ENCODE measurements around the gene ANKS1B. TPM values are rescaled to one million over a fixed set of nuclear protein-coding genes. Genes with fewer than 3 reads are reported as not detected.

The ANKS1B gene
- total RNA-seq, 1 experiment from 2014 or later: 9.7 TPM

DNA sequence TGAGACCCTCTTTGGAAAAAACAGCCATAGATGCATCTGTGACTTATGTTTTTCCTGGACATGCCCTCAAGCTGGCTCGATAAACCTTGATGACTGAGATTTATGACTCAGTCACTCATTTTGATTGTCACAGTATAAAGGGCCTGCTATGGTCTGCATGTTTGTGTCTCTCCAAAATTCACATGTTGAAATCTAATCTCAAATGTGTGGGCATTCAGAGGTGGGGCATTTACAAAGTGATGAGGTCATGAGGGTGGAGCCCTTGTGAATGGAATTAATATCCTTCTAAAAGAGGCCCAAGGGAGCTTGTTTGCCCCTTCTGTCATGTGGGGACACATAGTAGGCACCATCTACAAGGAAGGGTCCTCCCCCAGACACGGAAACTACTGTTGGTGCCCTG is 966.8 kb downstream of the ANKS1B start:
- ATAC-seq (no peak), DNase-seq (ENCODE audit: low read depth, low spot score) (no peak)
- intact Hi-C loops (cut with micrococcal nuclease; ENCODE audit: unreplicated experiment) (no loop called here), in situ Hi-C loops (cut with HindIII; ENCODE audit: low pct_unique_long_range_greater_than_20kb, low sequenced_read_pairs) (no loop called here)
- H3K36me3 ChIP-seq (ENCODE audit: control insufficient read depth, insufficient read depth, low read length): no peaks in the 10 kb centered on the region
- CTCF ChIA-PET: no interaction called here
- no peak overlapping the region for H3K27ac ChIP-seq (ENCODE audit: low read length)
- no peak overlapping the region for H3K4me3 ChIP-seq (ENCODE audit: low read depth in 2 of 2, low read length in 2 of 2)
- no peaks in the 10 kb centered on the region for H3K4me1 ChIP-seq (ENCODE audit: control insufficient read depth, insufficient read depth, low read length)
- H3K9me3 ChIP-seq (ENCODE audit: control insufficient read depth, insufficient read depth, low read depth, low read length): no peaks in the 10 kb centered on the region
- BruUV-seq (replicated peaks): no TSS peak
- POLR2A ChIA-PET: no interaction called here
- H3K27me3 ChIP-seq (ENCODE audit: control insufficient read depth, insufficient read depth, low read length): no peaks in the 10 kb centered on the region
- TF ChIP-seq SIN3A (IDR thresholded peaks at IDR 0.05; ENCODE audit: borderline replicate concordance, insufficient read depth, low read depth, low read length) (no peak), POLR2AphosphoS5 (IDR thresholded peaks at IDR 0.05; ENCODE audit: low read depth, low read length) (no peak), REST (IDR thresholded peaks at IDR 0.05; ENCODE audit: insufficient read depth in 1 of 2, low read depth in 2 of 2, low read length in 1 of 2) (no peak), TCF7L2 (IDR thresholded peaks at IDR 0.05; ENCODE audit: low read depth, low read length) (no peak)
- TF ChIP-seq, protein P1, sequence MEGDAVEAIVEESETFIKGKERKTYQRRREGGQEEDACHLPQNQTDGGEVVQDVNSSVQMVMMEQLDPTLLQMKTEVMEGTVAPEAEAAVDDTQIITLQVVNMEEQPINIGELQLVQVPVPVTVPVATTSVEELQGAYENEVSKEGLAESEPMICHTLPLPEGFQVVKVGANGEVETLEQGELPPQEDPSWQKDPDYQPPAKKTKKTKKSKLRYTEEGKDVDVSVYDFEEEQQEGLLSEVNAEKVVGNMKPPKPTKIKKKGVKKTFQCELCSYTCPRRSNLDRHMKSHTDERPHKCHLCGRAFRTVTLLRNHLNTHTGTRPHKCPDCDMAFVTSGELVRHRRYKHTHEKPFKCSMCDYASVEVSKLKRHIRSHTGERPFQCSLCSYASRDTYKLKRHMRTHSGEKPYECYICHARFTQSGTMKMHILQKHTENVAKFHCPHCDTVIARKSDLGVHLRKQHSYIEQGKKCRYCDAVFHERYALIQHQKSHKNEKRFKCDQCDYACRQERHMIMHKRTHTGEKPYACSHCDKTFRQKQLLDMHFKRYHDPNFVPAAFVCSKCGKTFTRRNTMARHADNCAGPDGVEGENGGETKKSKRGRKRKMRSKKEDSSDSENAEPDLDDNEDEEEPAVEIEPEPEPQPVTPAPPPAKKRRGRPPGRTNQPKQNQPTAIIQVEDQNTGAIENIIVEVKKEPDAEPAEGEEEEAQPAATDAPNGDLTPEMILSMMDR (IDR thresholded peaks at IDR 0.05): no peak

GRCh38 chr12:99009654-99010296 is 975.0 kb downstream of the ANKS1B start:
- ATAC-seq (no peak), DNase-seq (ENCODE audit: low read depth, low spot score) (no peak)
- H3K4me1 ChIP-seq (ENCODE audit: control insufficient read depth, insufficient read depth, low read length): no peaks in the 10 kb centered on the region
- H3K9me3 ChIP-seq (ENCODE audit: control insufficient read depth, insufficient read depth, low read depth, low read length): no peaks in the 10 kb centered on the region
- ChIA-PET CTCF (no interaction called here), POLR2A (no interaction called here)
- H3K27ac ChIP-seq (ENCODE audit: low read length): no peak overlapping the region
- no TSS peak for BruUV-seq (replicated peaks)
- H3K4me3 ChIP-seq (ENCODE audit: low read depth in 2 of 2, low read length in 2 of 2): no peak overlapping the region
- intact Hi-C loops (cut with micrococcal nuclease; ENCODE audit: unreplicated experiment) (no loop called here), in situ Hi-C loops (cut with HindIII; ENCODE audit: low pct_unique_long_range_greater_than_20kb, low sequenced_read_pairs) (no loop called here)
- no peak for TF ChIP-seq SIN3A (IDR thresholded peaks at IDR 0.05; ENCODE audit: borderline replicate concordance, insufficient read depth, low read depth, low read length)
- TF ChIP-seq, protein P1 (IDR thresholded peaks at IDR 0.05): no peak
- TF ChIP-seq POLR2AphosphoS5 (IDR thresholded peaks at IDR 0.05; ENCODE audit: low read depth, low read length): no peak
- TF ChIP-seq REST (IDR thresholded peaks at IDR 0.05; ENCODE audit: insufficient read depth in 1 of 2, low read depth in 2 of 2, low read length in 1 of 2): no peak
- no peak for TF ChIP-seq TCF7L2 (IDR thresholded peaks at IDR 0.05; ENCODE audit: low read depth, low read length)
- no peaks in the 10 kb centered on the region for H3K27me3 ChIP-seq (ENCODE audit: control insufficient read depth, insufficient read depth, low read length)
- no peaks in the 10 kb centered on the region for H3K36me3 ChIP-seq (ENCODE audit: control insufficient read depth, insufficient read depth, low read length)
